ENCODE measurements around the gene MRTFB.

Gene MRTFB

GRCh38 chr16:14113344-14113743 is 42.2 kb downstream of the MRTFB start:
- Histone ChIP-seq H4K8ac (ENCODE audit: low read depth, low read length) (no peak overlapping the region), H3K4me2 (ENCODE audit: low read length) (no peak overlapping the region), H2BK120ac (ENCODE audit: low read depth, low read length) (no peak overlapping the region), H2AK5ac (ENCODE audit: low read length) (no peak overlapping the region), H3K4me1 (ENCODE audit: control insufficient read depth, low read depth, low read length) (no peaks in the 10 kb centered on the region), H3K27ac (ENCODE audit: low read depth, low read length) (no peak overlapping the region), H3K4me3 (ENCODE audit: low read length) (no peak overlapping the region), H2BK5ac (ENCODE audit: low read length) (no peak overlapping the region), H3K4ac (ENCODE audit: low read depth, low read length) (no peak overlapping the region), H3K36me3 (ENCODE audit: control insufficient read depth, insufficient read depth, low read length) (no peaks in the 10 kb centered on the region), H3K9ac (ENCODE audit: low read length) (no peak overlapping the region), H3K79me2 (ENCODE audit: control insufficient read depth, insufficient read depth, low read length) (no peaks in the 10 kb centered on the region), H2BK15ac (replicated peaks; ENCODE audit: low read depth) (no peak overlapping the region), H3K23ac (ENCODE audit: low read length) (no peak overlapping the region), H4K5ac (ENCODE audit: low read length) (no peak overlapping the region), H3K56ac (ENCODE audit: low read length) (no peak overlapping the region), H3K18ac (ENCODE audit: low read length) (no peak overlapping the region), H3K27me3 (ENCODE audit: insufficient read depth, low read length, poor library complexity) (no peaks in the 10 kb centered on the region), H3K79me1 (ENCODE audit: low read length) (peaks cover 18% of the 10 kb centered on the region)
- no peak for DNase-seq
- WGBS (ENCODE audit: extremely low coverage, insufficient coverage, low lambda C conversion rate), result 100% methylated on average over 1 of the region's 4 CpGs

- Histone ChIP-seq H3K79me2 (ENCODE audit: control insufficient read depth, insufficient read depth, low read length) (peaks cover 2% of the 10 kb centered on the region), H3K27ac (ENCODE audit: low read depth, low read length) (no peak overlapping the region), H3K23ac (ENCODE audit: low read length) (no peak overlapping the region), H3K9ac (ENCODE audit: low read length) (no peak overlapping the region), H3K56ac (ENCODE audit: low read length) (no peak overlapping the region), H2BK120ac (ENCODE audit: low read depth, low read length) (no peak overlapping the region), H2BK15ac (replicated peaks; ENCODE audit: low read depth) (no peak overlapping the region), H2AK5ac (ENCODE audit: low read length) (no peak overlapping the region), H3K4me1 (ENCODE audit: control insufficient read depth, low read depth, low read length) (no peaks in the 10 kb centered on the region), H4K5ac (ENCODE audit: low read length) (no peak overlapping the region), H3K79me1 (ENCODE audit: low read length) (peaks cover 19% of the 10 kb centered on the region), H3K4me2 (ENCODE audit: low read length) (no peak overlapping the region), H3K27me3 (ENCODE audit: insufficient read depth, low read length, poor library complexity) (no peaks in the 10 kb centered on the region), H3K4ac (ENCODE audit: low read depth, low read length) (no peak overlapping the region), H3K4me3 (ENCODE audit: low read length) (no peak overlapping the region), H3K36me3 (ENCODE audit: control insufficient read depth, insufficient read depth, low read length) (no peaks in the 10 kb centered on the region), H3K18ac (ENCODE audit: low read length) (no peak overlapping the region), H4K8ac (ENCODE audit: low read depth, low read length) (no peak overlapping the region), H2BK5ac (ENCODE audit: low read length) (no peak overlapping the region)
- no CpG with 5 or more reads among the region's 1 CpG for WGBS (ENCODE audit: extremely low coverage, insufficient coverage, low lambda C conversion rate)
- no peak for DNase-seq
Observed at GRCh38 chr16:14117051-14117450, 45.9 kb downstream of the MRTFB start.

- H2BK120ac ChIP-seq (ENCODE audit: low read depth, low read length), result no peak overlapping the region
- no peaks in the 10 kb centered on the region for H3K36me3 ChIP-seq (ENCODE audit: control insufficient read depth, insufficient read depth, low read length)
- H2BK15ac ChIP-seq (replicated peaks; ENCODE audit: low read depth), result no peak overlapping the region
- no peak overlapping the region for H3K18ac ChIP-seq (ENCODE audit: low read length)
- no peak overlapping the region for H2AK5ac ChIP-seq (ENCODE audit: low read length)
- no peak overlapping the region for H3K56ac ChIP-seq (ENCODE audit: low read length)
- H3K79me1 ChIP-seq (ENCODE audit: low read length), result peaks cover 9% of the 10 kb centered on the region
- no peak for DNase-seq
- peaks cover 4% of the 10 kb centered on the region for H3K79me2 ChIP-seq (ENCODE audit: control insufficient read depth, insufficient read depth, low read length)
- no peak overlapping the region for H3K23ac ChIP-seq (ENCODE audit: low read length)
- H3K27ac ChIP-seq (ENCODE audit: low read depth, low read length), result no peak overlapping the region
- no peak overlapping the region for H3K9ac ChIP-seq (ENCODE audit: low read length)
- no peak overlapping the region for H4K5ac ChIP-seq (ENCODE audit: low read length)
- WGBS (ENCODE audit: extremely low coverage, insufficient coverage, low lambda C conversion rate), result no CpG with 5 or more reads among the region's 4 CpGs
- no peak overlapping the region for H3K4ac ChIP-seq (ENCODE audit: low read depth, low read length)
- H3K27me3 ChIP-seq (ENCODE audit: insufficient read depth, low read length, poor library complexity), result no peaks in the 10 kb centered on the region
- no peak overlapping the region for H2BK5ac ChIP-seq (ENCODE audit: low read length)
- no peak overlapping the region for H4K8ac ChIP-seq (ENCODE audit: low read depth, low read length)
- no peak overlapping the region for H3K4me3 ChIP-seq (ENCODE audit: low read length)
- H3K4me2 ChIP-seq (ENCODE audit: low read length), result no peak overlapping the region
- no peaks in the 10 kb centered on the region for H3K4me1 ChIP-seq (ENCODE audit: control insufficient read depth, low read depth, low read length)
Observed at GRCh38 chr16:14119799-14120198, 48.7 kb downstream of the MRTFB start.

GRCh38 chr16:14120335-14120734 is 49.2 kb downstream of the MRTFB start:
- no peak overlapping the region for H3K4me2 ChIP-seq (ENCODE audit: low read length)
- no peak overlapping the region for H3K4ac ChIP-seq (ENCODE audit: low read depth, low read length)
- H3K4me3 ChIP-seq (ENCODE audit: low read length), result no peak overlapping the region
- no peak overlapping the region for H2BK120ac ChIP-seq (ENCODE audit: low read depth, low read length)
- WGBS (ENCODE audit: extremely low coverage, insufficient coverage, low lambda C conversion rate), result no CpG with 5 or more reads among the region's 4 CpGs
- H4K5ac ChIP-seq (ENCODE audit: low read length), result no peak overlapping the region
- no peak overlapping the region for H3K18ac ChIP-seq (ENCODE audit: low read length)
- no peak overlapping the region for H2BK15ac ChIP-seq (replicated peaks; ENCODE audit: low read depth)
- H4K8ac ChIP-seq (ENCODE audit: low read depth, low read length), result no peak overlapping the region
- no peak overlapping the region for H2BK5ac ChIP-seq (ENCODE audit: low read length)
- peaks cover 11% of the 10 kb centered on the region for H3K79me1 ChIP-seq (ENCODE audit: low read length)
- H3K56ac ChIP-seq (ENCODE audit: low read length), result no peak overlapping the region
- peaks cover 8% of the 10 kb centered on the region for H3K79me2 ChIP-seq (ENCODE audit: control insufficient read depth, insufficient read depth, low read length)
- H3K36me3 ChIP-seq (ENCODE audit: control insufficient read depth, insufficient read depth, low read length), result no peaks in the 10 kb centered on the region
- H3K27me3 ChIP-seq (ENCODE audit: insufficient read depth, low read length, poor library complexity), result no peaks in the 10 kb centered on the region
- no peaks in the 10 kb centered on the region for H3K4me1 ChIP-seq (ENCODE audit: control insufficient read depth, low read depth, low read length)
- H3K27ac ChIP-seq (ENCODE audit: low read depth, low read length), result no peak overlapping the region
- no peak for DNase-seq
- H2AK5ac ChIP-seq (ENCODE audit: low read length), result no peak overlapping the region
- H3K9ac ChIP-seq (ENCODE audit: low read length), result no peak overlapping the region
- no peak overlapping the region for H3K23ac ChIP-seq (ENCODE audit: low read length)

GRCh38 chr16:14121142-14121541 is 50.0 kb downstream of the MRTFB start:
- no peak overlapping the region for H4K5ac ChIP-seq (ENCODE audit: low read length)
- no peak overlapping the region for H3K56ac ChIP-seq (ENCODE audit: low read length)
- no peak overlapping the region for H3K4me3 ChIP-seq (ENCODE audit: low read length)
- H3K4me1 ChIP-seq (ENCODE audit: control insufficient read depth, low read depth, low read length), result no peaks in the 10 kb centered on the region
- no peak overlapping the region for H3K9ac ChIP-seq (ENCODE audit: low read length)
- DNase-seq, result no peak
- no peak overlapping the region for H2AK5ac ChIP-seq (ENCODE audit: low read length)
- no CpG with 5 or more reads among the region's 2 CpGs for WGBS (ENCODE audit: extremely low coverage, insufficient coverage, low lambda C conversion rate)
- no peak overlapping the region for H3K18ac ChIP-seq (ENCODE audit: low read length)
- peaks cover 11% of the 10 kb centered on the region for H3K79me1 ChIP-seq (ENCODE audit: low read length)
- peaks cover 8% of the 10 kb centered on the region for H3K79me2 ChIP-seq (ENCODE audit: control insufficient read depth, insufficient read depth, low read length)
- H3K27ac ChIP-seq (ENCODE audit: low read depth, low read length), result no peak overlapping the region
- H3K4me2 ChIP-seq (ENCODE audit: low read length), result no peak overlapping the region
- H3K36me3 ChIP-seq (ENCODE audit: control insufficient read depth, insufficient read depth, low read length), result no peaks in the 10 kb centered on the region
- no peak overlapping the region for H2BK120ac ChIP-seq (ENCODE audit: low read depth, low read length)
- no peak overlapping the region for H3K4ac ChIP-seq (ENCODE audit: low read depth, low read length)
- no peak overlapping the region for H2BK15ac ChIP-seq (replicated peaks; ENCODE audit: low read depth)
- no peak overlapping the region for H2BK5ac ChIP-seq (ENCODE audit: low read length)
- no peak overlapping the region for H3K23ac ChIP-seq (ENCODE audit: low read length)
- no peaks in the 10 kb centered on the region for H3K27me3 ChIP-seq (ENCODE audit: insufficient read depth, low read length, poor library complexity)
- H4K8ac ChIP-seq (ENCODE audit: low read depth, low read length), result no peak overlapping the region

- WGBS (ENCODE audit: extremely low coverage, insufficient coverage, low lambda C conversion rate), result no CpG with 5 or more reads among the region's 3 CpGs
- H3K4me1 ChIP-seq (ENCODE audit: control insufficient read depth, low read depth, low read length), result no peaks in the 10 kb centered on the region
Observed at GRCh38 chr16:14121872-14122271, 50.8 kb downstream of the MRTFB start.

More at GRCh38 chr16:14121872-14122271, 50.8 kb downstream of the MRTFB start:
- Histone ChIP-seq H3K27me3 (ENCODE audit: insufficient read depth, low read length, poor library complexity) (no peaks in the 10 kb centered on the region), H3K79me1 (ENCODE audit: low read length) (peaks cover 9% of the 10 kb centered on the region), H4K5ac (ENCODE audit: low read length) (no peak overlapping the region), H4K8ac (ENCODE audit: low read depth, low read length) (no peak overlapping the region), H3K4ac (ENCODE audit: low read depth, low read length) (no peak overlapping the region), H3K56ac (ENCODE audit: low read length) (no peak overlapping the region), H3K9ac (ENCODE audit: low read length) (no peak overlapping the region), H3K4me2 (ENCODE audit: low read length) (no peak overlapping the region), H2BK15ac (replicated peaks; ENCODE audit: low read depth) (no peak overlapping the region), H3K79me2 (ENCODE audit: control insufficient read depth, insufficient read depth, low read length) (peaks cover 8% of the 10 kb centered on the region), H3K27ac (ENCODE audit: low read depth, low read length) (no peak overlapping the region), H3K18ac (ENCODE audit: low read length) (no peak overlapping the region), H3K4me3 (ENCODE audit: low read length) (no peak overlapping the region), H2AK5ac (ENCODE audit: low read length) (no peak overlapping the region), H3K23ac (ENCODE audit: low read length) (no peak overlapping the region), H2BK5ac (ENCODE audit: low read length) (no peak overlapping the region), H3K36me3 (ENCODE audit: control insufficient read depth, insufficient read depth, low read length) (no peaks in the 10 kb centered on the region), H2BK120ac (ENCODE audit: low read depth, low read length) (no peak overlapping the region)
- no peak for DNase-seq
